ENCODE data around the gene ANKRD7. TPM values are rescaled to one million over a fixed set of nuclear protein-coding genes. Genes with fewer than 3 reads are reported as not detected.

Gene ANKRD7
- total RNA-seq, 4 donors from 2014 or later, result 0.27 to 1.4 TPM; not detected in 2

DNA sequence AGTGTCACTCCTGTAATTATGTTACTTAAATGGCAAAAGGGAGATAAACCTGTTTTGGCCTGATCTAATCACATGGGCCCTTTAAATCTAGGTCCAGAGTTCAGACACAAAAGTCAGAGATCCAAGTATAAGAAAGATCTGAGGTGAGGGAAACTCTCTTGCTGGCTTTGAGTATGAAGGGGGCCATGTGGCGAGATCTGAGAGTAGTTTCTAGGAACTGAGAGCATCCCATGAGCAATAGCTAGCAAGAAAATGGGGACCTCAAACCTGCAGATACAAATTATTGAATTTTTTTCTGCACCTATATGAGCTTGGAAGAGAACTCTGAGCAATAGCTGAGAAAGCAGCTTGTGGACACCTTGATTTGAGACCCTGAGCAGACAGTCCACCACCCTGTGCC, 27.6 kb downstream of the ANKRD7 start:
- intact Hi-C loops (cut with DNase I; ENCODE audit: low total_unique reads), result no loop called here
- no peak for DNase-seq
- Histone ChIP-seq H3K27ac (no peak overlapping the region), H3K27me3 (no peaks in the 10 kb centered on the region), H3K4me1 (no peaks in the 10 kb centered on the region), H3K36me3 (no peaks in the 10 kb centered on the region), H3K9me3 (no peaks in the 10 kb centered on the region), H3K4me3 (no peak overlapping the region)
- in situ Hi-C loops (cut with MboI; ENCODE audit: low pct_ligation_motif_present in 1 of 4, low pct_unique_long_range_greater_than_20kb in 1 of 4, low sequenced_read_pairs in 3 of 4), result no loop called here
- 80 to 93% methylated on average over 1 of the region's 1 CpG for WGBS, 2 donors (ENCODE audit: low coverage in 1 of 2)
- TF ChIP-seq EP300 (IDR thresholded peaks at IDR 0.05; ENCODE audit: low read depth), result no peak

DNA sequence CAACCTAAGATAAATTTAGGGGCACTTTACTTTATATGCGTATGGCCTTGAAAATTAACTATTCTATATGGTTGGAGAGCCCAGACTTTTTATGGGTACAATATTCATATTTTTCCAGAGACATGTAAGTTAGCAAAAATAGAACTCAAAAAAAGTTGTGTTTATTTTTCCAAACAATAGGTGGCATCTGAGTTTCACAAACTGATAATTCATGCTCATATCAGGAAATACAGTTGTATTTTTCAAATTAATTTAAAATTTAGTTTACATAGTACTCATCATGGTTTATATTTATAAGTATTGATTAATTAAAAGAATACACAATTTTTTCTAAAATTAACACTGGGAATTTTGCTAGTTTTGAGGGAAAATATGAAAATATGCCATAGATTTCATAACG, 34.6 kb downstream of the ANKRD7 start:
- Histone ChIP-seq H3K36me3 (no peaks in the 10 kb centered on the region), H3K9me3 (no peaks in the 10 kb centered on the region), H3K4me3 (no peak overlapping the region), H3K4me1 (no peaks in the 10 kb centered on the region), H3K27ac (no peak overlapping the region), H3K27me3 (no peaks in the 10 kb centered on the region)
- intact Hi-C loops (cut with DNase I; ENCODE audit: low total_unique reads), result no loop called here
- in situ Hi-C loops (cut with MboI; ENCODE audit: low pct_ligation_motif_present in 1 of 4, low pct_unique_long_range_greater_than_20kb in 1 of 4, low sequenced_read_pairs in 3 of 4), result no loop called here
- DNase-seq, result no peak
- 87 to 91% methylated on average over 2 of the region's 2 CpGs for WGBS, 2 donors (ENCODE audit: low coverage in 1 of 2)
- no peak for TF ChIP-seq POLR2A (IDR thresholded peaks at IDR 0.05)
- TF ChIP-seq, protein P1, sequence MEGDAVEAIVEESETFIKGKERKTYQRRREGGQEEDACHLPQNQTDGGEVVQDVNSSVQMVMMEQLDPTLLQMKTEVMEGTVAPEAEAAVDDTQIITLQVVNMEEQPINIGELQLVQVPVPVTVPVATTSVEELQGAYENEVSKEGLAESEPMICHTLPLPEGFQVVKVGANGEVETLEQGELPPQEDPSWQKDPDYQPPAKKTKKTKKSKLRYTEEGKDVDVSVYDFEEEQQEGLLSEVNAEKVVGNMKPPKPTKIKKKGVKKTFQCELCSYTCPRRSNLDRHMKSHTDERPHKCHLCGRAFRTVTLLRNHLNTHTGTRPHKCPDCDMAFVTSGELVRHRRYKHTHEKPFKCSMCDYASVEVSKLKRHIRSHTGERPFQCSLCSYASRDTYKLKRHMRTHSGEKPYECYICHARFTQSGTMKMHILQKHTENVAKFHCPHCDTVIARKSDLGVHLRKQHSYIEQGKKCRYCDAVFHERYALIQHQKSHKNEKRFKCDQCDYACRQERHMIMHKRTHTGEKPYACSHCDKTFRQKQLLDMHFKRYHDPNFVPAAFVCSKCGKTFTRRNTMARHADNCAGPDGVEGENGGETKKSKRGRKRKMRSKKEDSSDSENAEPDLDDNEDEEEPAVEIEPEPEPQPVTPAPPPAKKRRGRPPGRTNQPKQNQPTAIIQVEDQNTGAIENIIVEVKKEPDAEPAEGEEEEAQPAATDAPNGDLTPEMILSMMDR (IDR thresholded peaks at IDR 0.05), result peak in 1 of 5 experiments; percentile 13

DNA sequence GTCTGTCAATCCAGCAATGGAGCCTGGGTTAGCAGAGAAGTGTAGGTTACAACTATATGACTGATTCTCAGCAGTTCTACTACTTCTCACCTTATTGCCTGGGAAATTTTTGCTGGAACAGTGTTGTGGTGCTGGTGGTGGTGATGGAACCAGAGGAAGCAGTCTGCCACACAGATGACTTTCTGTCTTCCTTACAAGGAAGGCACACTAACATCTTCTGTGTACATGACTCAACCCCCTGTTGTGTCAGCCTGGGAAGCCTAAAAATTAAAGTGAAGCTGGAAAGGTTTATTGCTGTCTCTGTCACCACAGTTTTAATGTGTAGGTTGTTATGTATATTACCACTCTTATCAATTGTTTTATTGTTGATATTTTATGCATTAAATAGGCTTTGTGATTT, 40.3 kb downstream of the ANKRD7 start:
- in situ Hi-C loops (cut with MboI; ENCODE audit: low pct_ligation_motif_present in 1 of 4, low pct_unique_long_range_greater_than_20kb in 1 of 4, low sequenced_read_pairs in 3 of 4), result no loop called here
- no peaks in the 10 kb centered on the region for H3K9me3 ChIP-seq
- TF ChIP-seq POLR2AphosphoS5 (IDR thresholded peaks at IDR 0.05), result no peak
- TF ChIP-seq POLR2A (IDR thresholded peaks at IDR 0.05), result no peak
- no peak for TF ChIP-seq EP300 (IDR thresholded peaks at IDR 0.05; ENCODE audit: low read depth)
- TF ChIP-seq, protein P1 (IDR thresholded peaks at IDR 0.05), result no peak
- DNase-seq, result no peak
- intact Hi-C loops (cut with DNase I; ENCODE audit: low total_unique reads), result no loop called here
- no peaks in the 10 kb centered on the region for H3K27me3 ChIP-seq
- no peak overlapping the region for H3K27ac ChIP-seq
- no peaks in the 10 kb centered on the region for H3K4me1 ChIP-seq
- no peak overlapping the region for H3K4me3 ChIP-seq
- H3K36me3 ChIP-seq, result no peaks in the 10 kb centered on the region

DNA sequence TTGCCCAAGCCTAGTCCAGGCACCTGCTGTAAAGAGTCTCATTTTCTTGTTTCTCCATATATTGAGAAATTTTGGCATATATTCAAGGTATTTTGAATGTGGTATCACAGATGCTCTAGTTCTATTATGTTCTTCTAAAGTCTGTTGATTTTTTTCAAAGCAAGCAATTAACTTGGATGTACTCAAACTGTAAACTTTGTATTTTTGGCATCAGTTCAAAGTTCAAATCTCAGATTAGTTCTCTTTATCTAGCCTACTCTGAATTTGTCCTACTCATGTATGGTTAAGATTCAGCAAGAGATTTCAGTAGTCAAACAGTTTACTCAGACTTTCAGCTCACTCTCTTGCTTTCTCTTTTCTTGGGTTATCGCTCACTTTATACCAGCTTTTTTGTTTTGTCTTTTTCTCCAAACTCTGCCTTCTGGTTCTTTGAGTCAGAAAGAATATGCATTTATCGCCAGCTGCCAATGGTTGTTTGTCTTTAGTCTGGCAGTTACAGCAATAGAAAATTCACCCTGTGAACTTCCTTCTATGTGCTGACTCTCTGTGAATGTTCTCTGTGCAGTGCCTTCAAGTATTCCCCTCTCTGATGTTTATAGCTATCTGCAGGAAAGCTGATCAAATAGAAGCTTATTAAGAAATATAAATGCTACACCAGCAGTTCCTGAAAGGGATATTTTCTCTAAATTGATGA, 56.0 kb downstream of the ANKRD7 start:
- H3K4me1 ChIP-seq, result peaks cover 0 to 21% (median 4%) of the 10 kb centered on the region in 4 donors
- in situ Hi-C loops (cut with MboI; ENCODE audit: low pct_ligation_motif_present in 1 of 4, low pct_unique_long_range_greater_than_20kb in 1 of 4, low sequenced_read_pairs in 3 of 4) (no loop called here), intact Hi-C loops (cut with DNase I; ENCODE audit: low total_unique reads) (loop anchor here (5.0 kb wide), 1 partner anchor 582 kb away; no protein-coding TSS in a partner anchor)
- H3K27me3 ChIP-seq, result no peaks in the 10 kb centered on the region
- no peak overlapping the region for H3K4me3 ChIP-seq
- no peaks in the 10 kb centered on the region for H3K9me3 ChIP-seq
- TF ChIP-seq POLR2AphosphoS5 (IDR thresholded peaks at IDR 0.05), result no peak
- TF ChIP-seq, protein P1 (IDR thresholded peaks at IDR 0.05), result no peak
- no peak for TF ChIP-seq EP300 (IDR thresholded peaks at IDR 0.05; ENCODE audit: low read depth)
- TF ChIP-seq POLR2A (IDR thresholded peaks at IDR 0.05), result no peak
- DNase-seq, result no peak
- WGBS, 2 donors (ENCODE audit: low coverage in 1 of 2), result 31 to 34% methylated on average over 2 of the region's 2 CpGs
- H3K36me3 ChIP-seq, result no peaks in the 10 kb centered on the region
- peak overlapping the region; percentile 19 to 62 (median 61) for H3K27ac ChIP-seq

DNA sequence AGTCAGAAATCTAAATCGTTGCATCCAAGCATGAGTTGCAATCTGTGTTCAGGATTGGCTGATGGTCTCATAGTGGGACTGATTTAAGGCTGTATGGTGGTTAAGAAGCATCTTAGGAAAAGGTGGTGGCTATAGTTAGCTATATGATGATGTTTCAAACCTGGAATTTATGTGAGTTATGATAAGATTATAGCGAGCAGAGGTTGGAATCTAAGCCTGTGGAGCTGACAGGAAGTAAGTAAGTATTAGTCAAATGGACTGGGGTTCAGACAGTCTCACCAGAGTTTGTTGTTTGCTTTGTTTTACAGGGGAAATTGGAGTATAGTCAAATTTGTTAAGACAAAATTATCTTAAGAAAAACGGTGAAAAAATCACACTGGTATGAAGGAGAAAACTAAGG, 56.7 kb downstream of the ANKRD7 start:
- peak overlapping the region; percentile 19 to 62 (median 61) for H3K27ac ChIP-seq
- no peaks in the 10 kb centered on the region for H3K36me3 ChIP-seq
- intact Hi-C loops (cut with DNase I; ENCODE audit: low total_unique reads), result loop anchor here (5.0 kb wide), 1 partner anchor 581 kb away; no protein-coding TSS in a partner anchor
- H3K27me3 ChIP-seq, result no peaks in the 10 kb centered on the region
- in situ Hi-C loops (cut with MboI; ENCODE audit: low pct_ligation_motif_present in 1 of 4, low pct_unique_long_range_greater_than_20kb in 1 of 4, low sequenced_read_pairs in 3 of 4), result no loop called here
- no peak overlapping the region for H3K4me3 ChIP-seq
- 40 to 42% methylated on average over 3 of the region's 3 CpGs for WGBS, 2 donors (ENCODE audit: low coverage in 1 of 2)
- no peak for DNase-seq
- TF ChIP-seq POLR2A (IDR thresholded peaks at IDR 0.05), result no peak
- TF ChIP-seq POLR2AphosphoS5 (IDR thresholded peaks at IDR 0.05), result no peak
- TF ChIP-seq EP300 (IDR thresholded peaks at IDR 0.05; ENCODE audit: low read depth), result no peak
- TF ChIP-seq, protein P1 (IDR thresholded peaks at IDR 0.05), result no peak
- no peaks in the 10 kb centered on the region for H3K9me3 ChIP-seq
- H3K4me1 ChIP-seq, result peaks cover 0 to 21% (median 4%) of the 10 kb centered on the region in 4 donors
